Pancreas (tissue), 10 donors: ENCODE data around the gene SP7. TPM values are rescaled to one million over a fixed set of nuclear protein-coding genes. Genes with fewer than 3 reads are reported as not detected.
A peak's percentile ranks its signal among the peaks of the same experiment; 100 is the strongest.
"Not testable (repeated sequence)": the region's sequence is repeated elsewhere in the genome, so short reads cannot be mapped to it uniquely, and the experiment has no call there.

Source experiments
- ATAC-seq, 4 donors: fragments of 200-7000 bp; cut with Tn5 transposase; one replicate each; pipeline versions ENCODE4 v1.8.0 to v1.9.1; 2020; ENCODE audit warnings: mild to moderate bottlenecking in 4 of 4, moderate library complexity in 4 of 4
- DNase-seq, 6 donors: peaks; one replicate each; pipeline ENCODE4 v3.0.0-alpha.2; 2020
- FAIRE-seq: peaks from 2 replicates; lab custom pipeline; 2012; peaks lifted over from hg19 to GRCh38; lab: Jason Lieb, UNC
- H3K27ac ChIP-seq, 4 donors: fragments of 200-600 bp; sonication (generic); 1 replicate in 3 of 4; 2 replicates in 1 of 4; pipeline versions ENCODE4 v1.5.0 to v1.8.0; 2020
- H3K27me3 ChIP-seq, 4 donors: fragments of 200-600 bp; one replicate each; pipeline ENCODE4 v1.8.0; 2021
- H3K36me3 ChIP-seq, 3 donors: fragments of 200-600 bp; sonication (generic) in 1 of 3; one replicate each; pipeline versions ENCODE4 v1.5.0 to v1.8.0; 2020 to 2021
- H3K4me1 ChIP-seq, 3 donors: fragments of 200-600 bp; one replicate each; pipeline ENCODE4 v1.8.0; 2021
- H3K4me3 ChIP-seq, 4 donors: fragments of 200-600 bp; sonication (generic) in 2 of 4; one replicate each; pipeline versions ENCODE4 v1.5.0 to v1.8.0; 2020 to 2021
- H3K9me3 ChIP-seq, 4 donors: fragments of 200-600 bp; one replicate each; pipeline ENCODE4 v1.8.0; 2021
- WGBS, 2 donors: extraction: QIAGEN DNeasy Blood & Tissue Kit; methylation state at CpG; one replicate each; pipeline ENCODE4 v1.1.7; 2013; 5-methylcytosine and 5-hydroxymethylcytosine counted together
- intact Hi-C, 3 donors: fragments of 100-400 bp; cut with DNase I; formaldehyde crosslinking; loops; one replicate each; pipeline versions ENCODE4 v1.11.1 to v1.14.2; 2022
- polyA plus RNA-seq, 2 donors: library from polyadenylated mRNA; stranded (reverse); fragments of 200-250 nt; gene quantifications; one replicate each; pipeline ENCODE4 v1.2.3, GENCODE V29; 2013
- total RNA-seq, 6 donors: library from RNA; stranded (reverse); fragmentation: NEBNext Ultra II Directional in 4 of 6; extraction: Animal tissue kit (Norgen Biotek cat#: 25700) in 4 of 6; gene quantifications; one replicate each; pipeline versions ENCODE4 v1.2.1 to v1.2.4, GENCODE V29; 2021 to 2023
- TF ChIP-seq, protein P1 (sequence below), 4 donors: fragments of 200-600 bp; sonication (generic) in 3 of 4; IDR thresholded peaks; one replicate each; pipeline versions ENCODE4 v1.5.0 to v1.8.0; 2021; ENCODE audit warnings: antibody characterized with exemption in 4 of 4
- donor health status: healthy with polysubstance abuse.
- donor health status: DM: no; HTN: no; CAD: no; lungs with moderate emphysema.
- donor health status: DM: no; HTN: no; CAD: no.
- donor health status: control.
- donor health status: control.
- donor health status: Bipolar disorder and iron deficiency.
- donor health status: DM: yes; HTN: yes; CAD: no.
- donor health status: DM: no; HTN: no; CAD: no.
- donor health status: DM: no; HTN: no; CAD: no.
- donor health status: DM: yes; HTN: yes; CAD: no.

Gene SP7
- total and polyA plus RNA-seq, 8 donors = not detected

- Histone ChIP-seq H3K4me3 (peak overlapping the region in 2 of 4 donors; percentile 65 to 95), H3K9me3 (no peaks in the 10 kb centered on the region), H3K36me3 (peaks cover 0 to 13% (median 0%) of the 10 kb centered on the region in 3 donors), H3K27ac (peak overlapping the region; percentile 36 to 73 (median 60)), H3K27me3 (no peaks in the 10 kb centered on the region), H3K4me1 (peaks cover 11 to 35% (median 11%) of the 10 kb centered on the region in 3 donors)
- WGBS, 2 donors = 55 to 59% methylated on average over 5 of the region's 5 CpGs
- TF ChIP-seq, protein P1, sequence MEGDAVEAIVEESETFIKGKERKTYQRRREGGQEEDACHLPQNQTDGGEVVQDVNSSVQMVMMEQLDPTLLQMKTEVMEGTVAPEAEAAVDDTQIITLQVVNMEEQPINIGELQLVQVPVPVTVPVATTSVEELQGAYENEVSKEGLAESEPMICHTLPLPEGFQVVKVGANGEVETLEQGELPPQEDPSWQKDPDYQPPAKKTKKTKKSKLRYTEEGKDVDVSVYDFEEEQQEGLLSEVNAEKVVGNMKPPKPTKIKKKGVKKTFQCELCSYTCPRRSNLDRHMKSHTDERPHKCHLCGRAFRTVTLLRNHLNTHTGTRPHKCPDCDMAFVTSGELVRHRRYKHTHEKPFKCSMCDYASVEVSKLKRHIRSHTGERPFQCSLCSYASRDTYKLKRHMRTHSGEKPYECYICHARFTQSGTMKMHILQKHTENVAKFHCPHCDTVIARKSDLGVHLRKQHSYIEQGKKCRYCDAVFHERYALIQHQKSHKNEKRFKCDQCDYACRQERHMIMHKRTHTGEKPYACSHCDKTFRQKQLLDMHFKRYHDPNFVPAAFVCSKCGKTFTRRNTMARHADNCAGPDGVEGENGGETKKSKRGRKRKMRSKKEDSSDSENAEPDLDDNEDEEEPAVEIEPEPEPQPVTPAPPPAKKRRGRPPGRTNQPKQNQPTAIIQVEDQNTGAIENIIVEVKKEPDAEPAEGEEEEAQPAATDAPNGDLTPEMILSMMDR (IDR thresholded peaks at IDR 0.05) = no peak
- DNase-seq = no peak
- no peak for FAIRE-seq
- intact Hi-C loops = no loop called here
- peak in 2 of 4 donors; percentile 5 to 22 for ATAC-seq
These were observed 37.1 kb downstream of the SP7 start for GRCh38 chr12:53299101-53299453.

GRCh38 chr12:53298164-53298563, 38.0 kb downstream of the SP7 start:
- intact Hi-C loops = no loop called here
- no peaks in the 10 kb centered on the region for H3K9me3 ChIP-seq
- no peak overlapping the region for H3K4me3 ChIP-seq
- 61 to 65% methylated on average over 5 of the region's 5 CpGs for WGBS, 2 donors
- H3K4me1 ChIP-seq = peaks cover 11 to 35% (median 11%) of the 10 kb centered on the region in 3 donors
- no peaks in the 10 kb centered on the region for H3K27me3 ChIP-seq
- peaks cover 0 to 8% (median 0%) of the 10 kb centered on the region in 3 donors for H3K36me3 ChIP-seq
- TF ChIP-seq, protein P1 (IDR thresholded peaks at IDR 0.05) = no peak
- DNase-seq = no peak
- no peak for FAIRE-seq
- ATAC-seq = no peak
- H3K27ac ChIP-seq = peak overlapping the region in 2 of 4 donors; percentile 21 to 73

GRCh38 chr12:53297106-53297505, 39.0 kb downstream of the SP7 start:
- intact Hi-C loops, H3K27me3 ChIP-seq, H3K4me3 ChIP-seq, H3K9me3 ChIP-seq, DNase-seq, H3K27ac ChIP-seq, ATAC-seq, H3K36me3 ChIP-seq, FAIRE-seq: not testable (repeated sequence)
- H3K4me1 ChIP-seq = peaks cover 11 to 29% (median 11%) of the 10 kb centered on the region in 3 donors
- 89 to 94% methylated on average over 10 of the region's 10 CpGs for WGBS, 2 donors

DNA sequence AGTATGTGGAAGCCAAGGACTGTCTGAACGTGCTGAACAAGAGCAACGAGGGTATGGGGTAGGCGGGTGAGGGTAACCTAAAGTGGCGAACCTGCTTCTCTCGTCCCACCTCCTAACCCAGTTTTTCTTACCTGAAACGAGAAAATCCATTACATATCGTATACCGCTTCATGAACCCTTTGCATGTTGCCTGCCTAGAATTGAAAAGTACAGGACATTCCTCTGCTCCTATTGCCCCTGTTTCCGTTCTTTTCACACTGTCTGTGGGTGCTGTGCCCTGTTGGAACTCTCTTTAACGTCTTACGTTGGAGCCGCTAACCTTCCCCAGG, 40.3 kb downstream of the SP7 start:
- TF ChIP-seq, protein P1 (IDR thresholded peaks at IDR 0.05) = no peak
- H3K27me3 ChIP-seq = no peaks in the 10 kb centered on the region
- 1% methylated on average over 12 of the region's 12 CpGs for WGBS, 2 donors
- ATAC-seq (no peak), DNase-seq (no peak), FAIRE-seq (no peak)
- H3K4me3 ChIP-seq = peak overlapping the region; percentile 46 to 79 (median 66)
- H3K36me3 ChIP-seq = peaks cover 0 to 6% (median 0%) of the 10 kb centered on the region in 3 donors
- no peaks in the 10 kb centered on the region for H3K9me3 ChIP-seq
- intact Hi-C loops = no loop called here
- peaks cover 6 to 25% (median 11%) of the 10 kb centered on the region in 3 donors for H3K4me1 ChIP-seq
- peak overlapping the region; percentile 40 to 86 (median 63) for H3K27ac ChIP-seq

- TF ChIP-seq, protein P1 (IDR thresholded peaks at IDR 0.05) = peak in 1 of 4 donors; percentile 13
- DNase-seq = peak; percentile 85 to 95 (median 88)
- no peaks in the 10 kb centered on the region for H3K27me3 ChIP-seq
- peaks cover 6 to 21% (median 11%) of the 10 kb centered on the region in 3 donors for H3K4me1 ChIP-seq
- H3K27ac ChIP-seq = peak within 1 kb of the TSS; percentile 40 to 86 (median 63)
- FAIRE-seq = no peak
- peak; percentile 90 to 93 (median 92) for ATAC-seq
- peak within 1 kb of the TSS; percentile 46 to 79 (median 66) for H3K4me3 ChIP-seq
- intact Hi-C loops = no loop called here
- no peaks in the 10 kb centered on the region for H3K9me3 ChIP-seq
- peaks cover 0 to 6% (median 0%) of the 10 kb centered on the region in 3 donors for H3K36me3 ChIP-seq
- WGBS, 2 donors = 1 to 2% methylated on average over 42 of the region's 42 CpGs
These were observed 40.9 kb downstream of the SP7 start, which contains the start of gene PFDN5 for GRCh38 chr12:53295070-53295890. Gene PFDN5, plus strand, starts transcription at chr12:53295542. Its CDS starts 26 bp downstream, at chr12:53295568.
